GM12865 (cell line): Measurements from ENCODE around the gene FASN.

Source experiments
- DNase-seq: peaks from one replicate; pipeline ENCODE4 v3.0.0; 2010; ENCODE audit warnings: low read depth
- H3K4me3 ChIP-seq: 2 replicates; pipeline ENCODE4 v1.5.1; 2011; ENCODE audit warnings: mild to moderate bottlenecking, low read depth, low read length, control low read depth
- CTCF ChIP-seq: IDR thresholded peaks from 2 replicates; pipeline ENCODE4 v1.5.1; 2011; ENCODE audit warnings: low read length, control low read depth, low read depth, inconsistent platforms; ENCODE audit not compliant: insufficient read depth; ENCODE audit errors: missing control alignments

The FASN gene

GRCh38 chr17:82062076-82062983 lies 35.7 kb downstream of the FASN start:
- no peak overlapping the region for H3K4me3 ChIP-seq
- no peak for DNase-seq
- no peak for TF ChIP-seq CTCF

GRCh38 chr17:82061047-82061925 lies 36.8 kb downstream of the FASN start:
- no peak for TF ChIP-seq CTCF
- no peak overlapping the region for H3K4me3 ChIP-seq
- DNase-seq, result no peak

GRCh38 chr17:82060614-82061013 lies 37.4 kb downstream of the FASN start:
- no peak overlapping the region for H3K4me3 ChIP-seq
- no peak for DNase-seq
- TF ChIP-seq CTCF, result no peak

- no peak for TF ChIP-seq CTCF
- DNase-seq, result no peak
- H3K4me3 ChIP-seq, result no peak overlapping the region
Measured at GRCh38 chr17:82060001-82060380, 38.0 kb downstream of the FASN start.

GRCh38 chr17:82059272-82060000 lies 38.6 kb downstream of the FASN start:
- no peak overlapping the region for H3K4me3 ChIP-seq
- no peak for TF ChIP-seq CTCF
- DNase-seq, result no peak

- TF ChIP-seq CTCF, result no peak
- H3K4me3 ChIP-seq, result no peak overlapping the region
- DNase-seq, result no peak
Measured at GRCh38 chr17:82058855-82059249, 39.2 kb downstream of the FASN start.
